ENCODE results near the gene CD27. TPM values are rescaled to one million over a fixed set of nuclear protein-coding genes. Genes with fewer than 3 reads are reported as not detected.
"Not testable (repeated sequence)": the region's sequence is repeated elsewhere in the genome, so short reads cannot be mapped to it uniquely, and the experiment has no call there.

CD27 gene
- total RNA-seq, 1 experiment from 2014 or later, result not detected

- peak; percentile 94 for DNase-seq
- intact Hi-C loops (cut with micrococcal nuclease; ENCODE audit: unreplicated experiment), result loop anchor here (2.0 kb wide), 1 partner anchor 39 kb away; no protein-coding TSS in a partner anchor
- Mint-ChIP-seq H3K27ac (ENCODE audit: unreplicated experiment) (peak within 1 kb of the TSS; percentile 96), H3K9me3 (ENCODE audit: low read depth, unreplicated experiment) (no peaks in the 10 kb centered on the region), H3K36me3 (ENCODE audit: insufficient read depth, unreplicated experiment) (peaks cover 48% of the 10 kb centered on the region), H3K27me3 (ENCODE audit: unreplicated experiment) (no peaks in the 10 kb centered on the region), H3K4me3 (ENCODE audit: low read depth, unreplicated experiment) (peak within 1 kb of the TSS; percentile 95), H3K4me1 (ENCODE audit: low read depth, unreplicated experiment) (no peaks in the 10 kb centered on the region)
- no TSS peak for BruUV-seq (replicated peaks)
- CTCF ChIA-PET, result interaction anchor here (0.6 to 1.3 kb wide), 5 partner anchors 28 to 196 kb away, joined by 3 to 9 read pairs (median 4); partner anchors contain the start of gene ZNF384
- no peak for TF ChIP-seq CTCF (IDR thresholded peaks at IDR 0.05; ENCODE audit: unreplicated experiment)
Measured at GRCh38 chr12:6493497-6494257, 48.9 kb downstream of the CD27 start, which contains the start of gene NCAPD2. TSS of gene NCAPD2 (plus strand) at chr12:6494102. CDS start at chr12:6495099, 997 bp downstream.

GRCh38 chr12:6494258-6494743 lies 49.5 kb downstream of the CD27 start:
- peak overlapping the region; percentile 96 for H3K27ac Mint-ChIP-seq (ENCODE audit: unreplicated experiment)
- intact Hi-C loops (cut with micrococcal nuclease; ENCODE audit: unreplicated experiment), result loop anchor here (2.0 kb wide), 1 partner anchor 38 kb away; no protein-coding TSS in a partner anchor
- TSS peak; percentile 75 for BruUV-seq (replicated peaks)
- H3K36me3 Mint-ChIP-seq (ENCODE audit: insufficient read depth, unreplicated experiment), result peaks cover 48% of the 10 kb centered on the region
- TF ChIP-seq CTCF (IDR thresholded peaks at IDR 0.05; ENCODE audit: unreplicated experiment), result no peak
- DNase-seq, result no peak
- CTCF ChIA-PET, result interaction anchor here (1.3 kb wide), 1 partner anchor 38 kb away, joined by 4 read pairs; no protein-coding TSS in a partner anchor
- no peaks in the 10 kb centered on the region for H3K27me3 Mint-ChIP-seq (ENCODE audit: unreplicated experiment)
- peak overlapping the region; percentile 95 for H3K4me3 Mint-ChIP-seq (ENCODE audit: low read depth, unreplicated experiment)
- no peaks in the 10 kb centered on the region for H3K4me1 Mint-ChIP-seq (ENCODE audit: low read depth, unreplicated experiment)
- no peaks in the 10 kb centered on the region for H3K9me3 Mint-ChIP-seq (ENCODE audit: low read depth, unreplicated experiment)

GRCh38 chr12:6494968-6495367 lies 50.2 kb downstream of the CD27 start:
- DNase-seq, result no peak
- no TSS peak for BruUV-seq (replicated peaks)
- intact Hi-C loops (cut with micrococcal nuclease; ENCODE audit: unreplicated experiment), result loop anchor here (2.0 kb wide), 1 partner anchor 38 kb away; no protein-coding TSS in a partner anchor
- Mint-ChIP-seq H3K27me3 (ENCODE audit: unreplicated experiment) (no peaks in the 10 kb centered on the region), H3K36me3 (ENCODE audit: insufficient read depth, unreplicated experiment) (peaks cover 48% of the 10 kb centered on the region), H3K4me3 (ENCODE audit: low read depth, unreplicated experiment) (peak overlapping the region; percentile 95), H3K27ac (ENCODE audit: unreplicated experiment) (peak overlapping the region; percentile 20), H3K9me3 (ENCODE audit: low read depth, unreplicated experiment) (no peaks in the 10 kb centered on the region), H3K4me1 (ENCODE audit: low read depth, unreplicated experiment) (no peaks in the 10 kb centered on the region)
- no peak for TF ChIP-seq CTCF (IDR thresholded peaks at IDR 0.05; ENCODE audit: unreplicated experiment)
- CTCF ChIA-PET, result interaction anchor here (1.3 kb wide), 1 partner anchor 38 kb away, joined by 4 read pairs; no protein-coding TSS in a partner anchor

- DNase-seq; intact Hi-C loops (cut with micrococcal nuclease; ENCODE audit: unreplicated experiment); H3K4me1 Mint-ChIP-seq (ENCODE audit: low read depth, unreplicated experiment); BruUV-seq (replicated peaks); H3K27me3 Mint-ChIP-seq (ENCODE audit: unreplicated experiment); H3K27ac Mint-ChIP-seq (ENCODE audit: unreplicated experiment); H3K9me3 Mint-ChIP-seq (ENCODE audit: low read depth, unreplicated experiment); H3K4me3 Mint-ChIP-seq (ENCODE audit: low read depth, unreplicated experiment); CTCF ChIA-PET: not testable (repeated sequence)
- H3K36me3 Mint-ChIP-seq (ENCODE audit: insufficient read depth, unreplicated experiment), result peaks cover 40% of the 10 kb centered on the region
Measured at GRCh38 chr12:6497291-6497690, 52.5 kb downstream of the CD27 start.
